Heart right ventricle (tissue), 16 donors: ENCODE results near the gene ARSJ. TPM values are rescaled to one million over a fixed set of nuclear protein-coding genes. Genes with fewer than 3 reads are reported as not detected.

Experiments used
- ATAC-seq, 8 donors: fragments of 200-7000 bp; cut with Tn5 transposase; one replicate each; pipeline ENCODE4 v1.9.1; 2020; ENCODE audit warnings: mild to moderate bottlenecking in 8 of 8, moderate library complexity in 8 of 8, moderate number of reproducible peaks in 1 of 8
- DNase-seq, 2 donors: peaks; one replicate each; pipeline ENCODE4 v3.0.0-alpha.2; 2020
- H3K27ac ChIP-seq, 10 donors: fragments of 200-600 bp; sonication (generic) in 2 of 10; one replicate each; pipeline versions ENCODE4 v1.5.0 to v1.8.0; 2020 to 2022; ENCODE audit warnings: mild to moderate bottlenecking in 3 of 10
- H3K27me3 ChIP-seq, 7 donors: fragments of 200-600 bp; one replicate each; pipeline ENCODE4 v1.8.0; 2021 to 2022; ENCODE audit warnings: mild to moderate bottlenecking in 2 of 7
- H3K36me3 ChIP-seq, 9 donors: fragments of 200-600 bp; sonication (generic) in 1 of 9; one replicate each; pipeline versions ENCODE4 v1.5.0 to v1.8.0; 2020 to 2022; ENCODE audit warnings: mild to moderate bottlenecking in 2 of 9
- H3K4me1 ChIP-seq, 9 donors: fragments of 200-600 bp; sonication (generic) in 1 of 9; one replicate each; pipeline versions ENCODE4 v1.5.0 to v1.8.0; 2020 to 2022; ENCODE audit warnings: mild to moderate bottlenecking in 4 of 9
- H3K4me3 ChIP-seq, 10 donors: fragments of 200-600 bp; sonication (generic) in 2 of 10; one replicate each; pipeline versions ENCODE4 v1.5.0 to v1.8.0; 2020 to 2022; ENCODE audit warnings: mild to moderate bottlenecking in 7 of 10, moderate library complexity in 2 of 10
- H3K9me3 ChIP-seq, 11 donors: fragments of 200-600 bp in 10 of 11; sonication (generic) in 2 of 11; one replicate each; pipeline versions ENCODE4 v1.5.0 to v1.8.0; 2013 to 2022; ENCODE audit warnings: mild to moderate bottlenecking in 2 of 11, control low read depth in 1 of 11, moderate library complexity in 1 of 11
- WGBS, 2 donors: extraction: QIAGEN DNeasy Blood & Tissue Kit; methylation state at CpG; one replicate each; pipeline ENCODE4 v1.1.7; 2013; ENCODE audit warnings: inconsistent platforms in 1 of 2; 5-methylcytosine and 5-hydroxymethylcytosine counted together
- intact Hi-C, 10 donors: fragments of 100-400 bp; cut with DNase I; formaldehyde crosslinking; loops; one replicate each; pipeline versions ENCODE4 v1.11.1 to v1.14.2; 2022
- polyA plus RNA-seq, 2 donors: library from polyadenylated mRNA; stranded (reverse); fragments of 200-250 nt; gene quantifications; one replicate each; pipeline ENCODE4 v1.2.3, GENCODE V29; 2013
- total RNA-seq, 10 donors: library from RNA; stranded (reverse); fragmentation: NEBNext Ultra II Directional in 3 of 10; extraction: Animal tissue kit (Norgen Biotek cat#: 25700) in 3 of 10; gene quantifications; one replicate each; pipeline versions ENCODE4 v1.2.1 to v1.2.4, GENCODE V29; 2021 to 2023
- TF ChIP-seq, protein P1 (sequence below), 9 donors: fragments of 200-600 bp; sonication (generic) in 2 of 9; IDR thresholded peaks; one replicate each; pipeline versions ENCODE4 v1.5.0 to v1.8.0; 2021 to 2022; ENCODE audit warnings: antibody characterized with exemption in 9 of 9, mild to moderate bottlenecking in 5 of 9, moderate library complexity in 1 of 9
- donor health status: Arrhythmogenic right ventricular cardiomyopathy.
- donor health status: ischemic (EF 13 %, LVEDD 7.1; RV severe dilation, severe dysfunction).
- donor health status: healthy with polysubstance abuse.
- donor health status: DM: no; HTN: yes; CAD: no.
- donor health status: DM: no; HTN: no; CAD: no.
- donor health status: ischemic (EF 25% LVEDD 6.9; RV normal size, moderate dysfunction).
- donor health status: ischemic (EF 25% LVEDD 5.7; RV mildly dilated, moderate dysfunction).
- donor health status: healthy.
- donor health status: DM: yes; HTN: yes; CAD: no.
- donor health status: Ischemic cardiomyopathy.
- donor health status: ischemic (EF 35%, LVEDD 5.7; RV mildly dilated, moderate dysfunction).
- donor health status: nonischemic (EF 11% LVEDD 7.7; RV severe dilation, severe dysfunction).
- donor health status: DM: yes; HTN: yes; CAD: no.
- donor health status: PGD.
- donor health status: ischemic (EF 29% LVEDD 5.4; RV normal size, mild dysfunction).
- donor health status: nonischemic (EF 23%, LVEDD 6.1; RV moderate dilation, normal function).

ARSJ gene
- total and polyA plus RNA-seq, 12 donors, result 0.44 to 6.6 (median 1.2) TPM

DNA sequence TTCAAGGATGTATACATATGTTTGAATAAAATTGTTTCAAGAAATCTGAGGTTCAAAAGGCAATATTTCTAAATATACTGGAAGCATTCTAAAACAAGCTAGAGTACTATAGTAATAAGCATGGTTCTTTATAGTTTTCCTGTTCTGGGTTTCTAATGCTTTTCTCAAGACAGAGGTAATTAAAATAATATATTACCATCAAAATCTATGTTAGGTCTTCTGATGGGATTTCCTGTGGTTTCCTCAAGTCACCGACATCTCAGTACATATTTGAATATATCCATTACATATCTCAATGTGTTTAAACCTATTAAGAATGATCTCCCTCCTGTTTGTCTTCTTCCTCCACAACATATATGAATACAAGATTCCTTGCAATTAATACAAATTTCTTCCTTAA lies 25.6 kb downstream of the ARSJ start:
- no peak for ATAC-seq
- H3K4me3 ChIP-seq, result no peak overlapping the region
- peaks cover 0 to 25% (median 9%) of the 10 kb centered on the region in 9 donors for H3K4me1 ChIP-seq
- no peak overlapping the region for H3K27ac ChIP-seq
- TF ChIP-seq, protein P1, sequence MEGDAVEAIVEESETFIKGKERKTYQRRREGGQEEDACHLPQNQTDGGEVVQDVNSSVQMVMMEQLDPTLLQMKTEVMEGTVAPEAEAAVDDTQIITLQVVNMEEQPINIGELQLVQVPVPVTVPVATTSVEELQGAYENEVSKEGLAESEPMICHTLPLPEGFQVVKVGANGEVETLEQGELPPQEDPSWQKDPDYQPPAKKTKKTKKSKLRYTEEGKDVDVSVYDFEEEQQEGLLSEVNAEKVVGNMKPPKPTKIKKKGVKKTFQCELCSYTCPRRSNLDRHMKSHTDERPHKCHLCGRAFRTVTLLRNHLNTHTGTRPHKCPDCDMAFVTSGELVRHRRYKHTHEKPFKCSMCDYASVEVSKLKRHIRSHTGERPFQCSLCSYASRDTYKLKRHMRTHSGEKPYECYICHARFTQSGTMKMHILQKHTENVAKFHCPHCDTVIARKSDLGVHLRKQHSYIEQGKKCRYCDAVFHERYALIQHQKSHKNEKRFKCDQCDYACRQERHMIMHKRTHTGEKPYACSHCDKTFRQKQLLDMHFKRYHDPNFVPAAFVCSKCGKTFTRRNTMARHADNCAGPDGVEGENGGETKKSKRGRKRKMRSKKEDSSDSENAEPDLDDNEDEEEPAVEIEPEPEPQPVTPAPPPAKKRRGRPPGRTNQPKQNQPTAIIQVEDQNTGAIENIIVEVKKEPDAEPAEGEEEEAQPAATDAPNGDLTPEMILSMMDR (IDR thresholded peaks at IDR 0.05), result no peak
- DNase-seq, result no peak
- H3K27me3 ChIP-seq, result peaks cover 0 to 16% (median 0%) of the 10 kb centered on the region in 7 donors
- WGBS, 2 donors, result 78 to 85% methylated on average over 1 of the region's 1 CpG
- H3K36me3 ChIP-seq, result no peaks in the 10 kb centered on the region
- intact Hi-C loops, result loop anchor here in 6 of 10 donors (2.0 to 10.0 kb wide), 7 partner anchors 117 to 431 kb away; no protein-coding TSS in a partner anchor
- H3K9me3 ChIP-seq, result no peaks in the 10 kb centered on the region

DNA sequence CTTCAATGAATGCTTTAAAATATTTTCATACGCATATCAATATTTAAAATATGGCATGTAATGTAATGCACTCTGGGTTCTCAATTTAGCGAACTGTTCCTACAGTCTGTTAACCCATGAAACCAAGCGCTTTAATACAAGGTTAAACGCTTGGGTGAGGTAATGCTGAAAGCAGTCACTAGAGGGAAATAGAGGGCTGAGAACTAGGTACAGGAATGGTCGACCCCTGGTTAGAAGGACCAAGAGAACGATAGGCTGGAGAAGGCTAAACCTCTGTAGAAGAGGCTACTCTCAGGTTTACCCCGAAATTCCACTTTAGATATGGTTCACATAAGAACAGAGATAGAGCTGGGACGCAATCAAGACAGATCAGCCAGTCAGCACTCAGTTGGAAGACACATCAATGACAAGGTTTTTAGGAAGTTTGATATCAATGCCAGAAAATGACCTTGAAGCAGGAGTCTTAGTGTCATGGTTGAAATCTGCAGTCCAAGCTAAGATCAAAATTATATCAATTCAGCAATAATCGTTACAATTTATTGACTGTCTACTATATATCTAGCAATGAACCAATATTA lies 26.9 kb downstream of the ARSJ start:
- Histone ChIP-seq H3K36me3 (no peaks in the 10 kb centered on the region), H3K27me3 (peaks cover 0 to 16% (median 0%) of the 10 kb centered on the region in 7 donors), H3K4me3 (no peak overlapping the region), H3K9me3 (no peaks in the 10 kb centered on the region), H3K4me1 (peaks cover 0 to 21% (median 6%) of the 10 kb centered on the region in 9 donors), H3K27ac (no peak overlapping the region)
- peak in 1 of 2 donors; percentile 16 for DNase-seq
- ATAC-seq, result peak; percentile 34 to 77 (median 67)
- TF ChIP-seq, protein P1 (IDR thresholded peaks at IDR 0.05), result peak; percentile 37 to 72 (median 66)
- intact Hi-C loops, result loop anchor here in 6 of 10 donors (2.0 to 10.0 kb wide), 7 partner anchors 118 to 432 kb away; no protein-coding TSS in a partner anchor
- WGBS, 2 donors, result 45 to 47% methylated on average over 9 of the region's 9 CpGs

DNA sequence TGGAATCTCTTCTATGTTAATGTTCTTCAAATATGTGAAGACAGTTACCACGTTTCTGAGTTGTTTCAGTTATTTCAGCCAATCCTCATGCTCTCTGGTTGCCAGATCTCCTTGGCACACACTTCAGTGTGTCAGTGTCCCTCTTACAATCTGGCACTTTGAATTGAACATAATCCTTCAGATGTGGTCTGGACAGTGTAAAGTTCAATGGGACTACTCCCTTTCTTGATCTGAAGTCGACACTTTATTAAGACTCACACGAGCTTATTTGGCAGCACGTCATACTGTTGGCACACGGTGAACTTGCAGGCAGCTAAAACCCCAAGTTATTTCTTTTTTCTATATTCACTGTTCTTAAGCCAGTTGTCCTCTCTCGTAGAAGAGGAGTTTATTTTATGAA lies 28.2 kb downstream of the ARSJ start:
- Histone ChIP-seq H3K27ac (no peak overlapping the region), H3K36me3 (no peaks in the 10 kb centered on the region), H3K9me3 (no peaks in the 10 kb centered on the region), H3K27me3 (peaks cover 0 to 16% (median 0%) of the 10 kb centered on the region in 7 donors), H3K4me1 (peaks cover 0 to 21% (median 6%) of the 10 kb centered on the region in 9 donors), H3K4me3 (no peak overlapping the region)
- TF ChIP-seq, protein P1 (IDR thresholded peaks at IDR 0.05), result no peak
- ATAC-seq (peak; percentile 17 to 88 (median 70)), DNase-seq (no peak)
- WGBS, 2 donors, result 22 to 30% methylated on average over 6 of the region's 6 CpGs
- intact Hi-C loops, result loop anchor here in 6 of 10 donors (5.0 to 10.0 kb wide), 6 partner anchors 121 to 434 kb away; no protein-coding TSS in a partner anchor

DNA sequence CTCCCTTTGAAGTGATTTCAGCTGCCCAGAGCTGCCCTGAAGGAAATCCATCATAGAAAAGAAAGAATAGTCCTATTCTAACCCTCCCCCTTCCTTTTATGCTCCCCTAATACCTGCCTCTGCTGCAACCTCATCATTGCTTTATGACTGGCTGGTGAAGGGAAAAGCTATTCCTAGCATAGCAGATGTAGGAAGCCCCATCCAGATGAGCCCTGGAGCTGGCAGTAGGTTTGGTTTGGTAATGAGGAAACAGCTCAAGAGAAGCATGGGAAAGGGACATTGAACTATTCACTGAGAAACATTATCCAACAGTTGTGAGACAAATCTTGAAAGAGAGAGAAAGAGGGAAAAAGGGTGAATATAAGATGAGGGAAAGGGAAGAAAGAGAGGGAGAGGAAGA lies 29.2 kb downstream of the ARSJ start:
- H3K27ac ChIP-seq, result no peak overlapping the region
- no peak for DNase-seq
- H3K27me3 ChIP-seq, result peaks cover 0 to 14% (median 0%) of the 10 kb centered on the region in 7 donors
- no peaks in the 10 kb centered on the region for H3K36me3 ChIP-seq
- ATAC-seq, result peak in 2 of 8 donors; percentile 32 to 53
- no peaks in the 10 kb centered on the region for H3K9me3 ChIP-seq
- intact Hi-C loops, result loop anchor here in 6 of 10 donors (5.0 to 10.0 kb wide), 6 partner anchors 122 to 435 kb away; no protein-coding TSS in a partner anchor
- TF ChIP-seq, protein P1 (IDR thresholded peaks at IDR 0.05), result no peak
- H3K4me3 ChIP-seq, result no peak overlapping the region
- peaks cover 0 to 21% (median 6%) of the 10 kb centered on the region in 9 donors for H3K4me1 ChIP-seq
